Posterior cingulate gyrus (tissue), 11 donors: ENCODE measurements around the gene CMAS.

Experiments used
- DNase-seq, 10 donors: peaks; one replicate each; pipeline versions ENCODE4 v3.0.0 to v3.0.0-alpha.2; 2020 to 2021; ENCODE audit warnings: mixed read lengths in 3 of 10
- intact Hi-C: fragments of 100-400 bp; cut with DNase I; formaldehyde crosslinking; loops from one replicate; pipeline ENCODE4 v1.15.1; 2023

CMAS gene

DNA sequence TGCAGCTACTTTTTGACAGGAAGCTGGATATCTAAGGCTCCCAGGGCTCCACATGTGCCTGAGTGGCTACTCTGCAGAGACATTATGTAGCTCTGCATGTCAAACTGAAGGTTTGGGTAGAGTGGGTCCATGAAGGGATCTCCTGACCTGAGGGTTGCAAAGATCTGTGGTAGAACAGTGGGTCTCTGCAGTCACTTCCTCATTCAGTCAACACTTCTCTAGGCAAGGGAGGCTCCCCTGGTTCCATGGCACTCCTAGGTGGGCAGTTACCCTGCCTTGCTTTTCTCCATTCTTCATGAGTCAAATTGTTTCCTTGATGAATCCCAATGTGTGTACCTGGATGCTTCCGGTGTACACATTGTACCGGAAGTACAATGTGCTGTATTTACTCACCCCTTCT, 57.4 kb downstream of the CMAS start:
- no peak for DNase-seq
- intact Hi-C loops, result loop anchor here (5.0 kb wide), 1 partner anchor 234 kb away; no protein-coding TSS in a partner anchor

DNA sequence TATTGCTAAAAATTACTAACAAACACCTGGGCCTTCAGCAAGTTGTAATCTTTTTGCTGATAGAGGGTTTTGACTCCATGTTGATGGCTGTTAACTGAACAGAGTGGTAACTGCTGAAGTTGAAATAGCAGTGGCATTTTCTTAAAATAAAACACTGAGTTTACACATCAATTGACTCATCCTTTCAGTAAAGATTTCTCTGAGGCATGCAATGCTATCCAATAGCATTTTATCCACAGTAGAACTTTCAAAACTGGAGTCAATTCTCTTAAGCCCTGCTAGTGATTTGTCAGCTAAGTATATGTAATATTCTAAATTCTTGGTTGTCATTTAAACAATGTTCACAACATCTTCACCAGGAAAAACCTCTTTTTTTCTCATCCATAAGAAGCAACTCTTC, 59.5 kb downstream of the CMAS start:
- intact Hi-C loops, result no loop called here
- no peak for DNase-seq

DNA sequence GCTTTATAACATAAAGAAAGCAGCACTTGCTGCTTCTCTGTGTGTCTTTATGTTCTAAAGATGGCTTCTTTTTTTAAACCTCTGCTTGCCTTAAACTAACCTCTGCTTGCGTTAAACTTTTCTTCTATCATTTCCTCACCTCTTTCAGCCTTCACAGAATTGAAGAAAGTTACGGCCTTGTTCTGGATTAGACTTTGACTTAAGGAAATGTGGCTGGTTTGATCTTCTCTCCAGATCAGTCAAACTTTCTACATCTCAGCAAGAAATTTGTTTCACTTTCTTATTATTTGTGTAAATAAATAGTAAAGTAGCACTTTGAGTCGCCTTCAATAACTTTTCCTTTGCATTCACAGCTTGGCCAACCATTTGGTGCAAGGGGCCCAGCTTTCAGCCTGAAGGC, 64.2 kb downstream of the CMAS start:
- intact Hi-C loops, result no loop called here
- no peak for DNase-seq
